ENCODE results near the gene RWDD4. TPM values are rescaled to one million over a fixed set of nuclear protein-coding genes. Genes with fewer than 3 reads are reported as not detected.

The RWDD4 gene
- total and polyA plus RNA-seq, 2 of the 4 experiments (the other 2 are of a cell fraction): 8.5 to 8.8 TPM

DNA sequence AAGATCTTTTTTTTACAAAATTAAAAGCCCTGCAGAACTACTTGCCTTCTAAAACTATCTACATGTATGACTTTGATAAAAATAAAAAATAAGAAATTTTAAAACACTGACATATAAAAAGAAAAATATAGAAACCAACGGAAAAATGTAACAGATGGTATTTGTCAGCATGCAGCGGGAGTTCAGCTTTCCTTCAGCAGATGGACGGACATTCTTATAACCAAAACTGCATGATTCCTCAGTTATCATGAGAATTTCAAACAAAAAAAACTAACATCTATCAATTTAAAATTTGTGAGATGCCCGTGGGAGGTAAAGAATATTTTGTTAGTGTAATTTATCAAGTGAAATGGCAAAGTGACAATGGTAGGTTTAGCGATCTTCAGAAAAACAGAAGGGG is 23.2 kb downstream of the RWDD4 start:
- Histone ChIP-seq H4K8ac (ENCODE audit: low read depth in 2 of 2, low read length in 2 of 2) (peak overlapping the region in 1 of 2 experiments; percentile 70; a peak in 1 of 4 replicates), H3K4me1 (ENCODE audit: control insufficient read depth, insufficient read depth, low read length) (peaks cover 20% of the 10 kb centered on the region), H2BK120ac (ENCODE audit: low read depth, low read length) (no peak overlapping the region), H3K9me3 (ENCODE audit: control insufficient read depth, insufficient read depth, low read length) (no peaks in the 10 kb centered on the region), H3K14ac (replicated peaks; ENCODE audit: low read depth, low read length) (no peak overlapping the region), H3K56ac (ENCODE audit: extremely low read depth, insufficient read depth, low read length) (no peak overlapping the region), H2BK15ac (ENCODE audit: low read depth, low read length) (no peak overlapping the region; the same call in 2 of the 3 replicates), H3K79me1 (ENCODE audit: low read depth in 1 of 2, low read length in 2 of 2) (no peaks in the 10 kb centered on the region), H4K91ac (ENCODE audit: insufficient read depth, low read depth, low read length) (no peak overlapping the region; the same call in 1 of the 2 replicates), H3K27ac (ENCODE audit: insufficient read depth, low read length) (peak overlapping the region; percentile 81; the same call in 1 of the 2 replicates), H2AK9ac (replicated peaks; ENCODE audit: low read depth, low read length, poor library complexity) (no peak overlapping the region), H2AK5ac (ENCODE audit: low read depth, low read length) (no peak overlapping the region), H3K27me3 (ENCODE audit: control insufficient read depth, insufficient read depth, low read length) (no peaks in the 10 kb centered on the region), H3K4me2 (ENCODE audit: low read depth, low read length) (no peak overlapping the region), H3K4me3 (ENCODE audit: insufficient read depth, low read depth, low read length) (no peak overlapping the region), H4K5ac (ENCODE audit: low read depth, low read length) (no peak overlapping the region), H3K4ac (ENCODE audit: low read depth, low read length) (no peak overlapping the region), H3K18ac (ENCODE audit: low read depth, low read length) (no peak overlapping the region; the same call in 1 of the 2 replicates), H2BK20ac (ENCODE audit: low read depth, low read length) (no peak overlapping the region), H2AFZ (replicated peaks; ENCODE audit: low read length, poor library complexity) (no peak overlapping the region), H3K23ac (ENCODE audit: low read depth, low read length) (no peak overlapping the region), H3K36me3 (ENCODE audit: control insufficient read depth, insufficient read depth, low read length) (no peaks in the 10 kb centered on the region), H3K9ac (ENCODE audit: low read depth, low read length) (no peak overlapping the region), H3K9me1 (ENCODE audit: insufficient read depth, low read length) (no peaks in the 10 kb centered on the region; the same call in none of the 2 replicates), H4K20me1 (ENCODE audit: insufficient read depth, low read length) (no peaks in the 10 kb centered on the region), H2BK5ac (ENCODE audit: low read depth, low read length, poor library complexity, severe bottlenecking) (no peak overlapping the region)
- dilution Hi-C loops (cut with HindIII; ENCODE audit: low sequenced_read_pairs, unreplicated experiment) (no loop called here), in situ Hi-C loops (cut with MboI; ENCODE audit: low sequenced_read_pairs) (no loop called here), intact Hi-C loops (cut with micrococcal nuclease) (loop anchor here (5.0 kb wide), 1 partner anchor 128 kb away; the partner anchor contains the start of gene ING2)
- ChIA-PET CTCF (interaction anchor here (0.6 kb wide), 1 partner anchor 138 kb away, joined by 3 read pairs; no protein-coding TSS in a partner anchor), POLR2A (ENCODE audit: unreplicated experiment) (no interaction called here)
- ATAC-seq (ENCODE audit: low read depth) (no peak), DNase-seq (no peak)
- TF ChIP-seq FOS (IDR thresholded peaks at IDR 0.05; ENCODE audit: low read depth, low read length) (no peak), MXI1 (IDR thresholded peaks at IDR 0.05; ENCODE audit: borderline replicate concordance, low read depth, low read length) (no peak), MAZ (IDR thresholded peaks at IDR 0.05; ENCODE audit: borderline replicate concordance, low read depth, low read length) (no peak), CHD1 (IDR thresholded peaks at IDR 0.05; ENCODE audit: low read depth, low read length) (no peak), POLR2A (IDR thresholded peaks at IDR 0.05; ENCODE audit: low read depth, low read length) (no peak), BHLHE40 (IDR thresholded peaks at IDR 0.05; ENCODE audit: low read depth, low read length) (no peak), RCOR1 (IDR thresholded peaks at IDR 0.05; ENCODE audit: insufficient replicate concordance, low read length) (no peak), MAFK (IDR thresholded peaks at IDR 0.05; ENCODE audit: low read depth, low read length) (no peak), ELK1 (IDR thresholded peaks at IDR 0.05; ENCODE audit: borderline replicate concordance, low read depth, low read length) (no peak), CEBPB (IDR thresholded peaks at IDR 0.05; ENCODE audit: low read depth, low read length) (no peak), NFE2L2 (IDR thresholded peaks at IDR 0.05; ENCODE audit: low read depth, low read length) (no peak), RAD21 (IDR thresholded peaks at IDR 0.05; ENCODE audit: low read length) (no peak), CTCF (conservative IDR thresholded peaks at IDR 0.05; ENCODE audit: low read depth, low read length) (no peak), SMC3 (IDR thresholded peaks at IDR 0.05; ENCODE audit: low read depth, low read length) (no peak), RFX5 (IDR thresholded peaks at IDR 0.05; ENCODE audit: low read depth, low read length) (no peak)
- TF ChIP-seq, protein P1, sequence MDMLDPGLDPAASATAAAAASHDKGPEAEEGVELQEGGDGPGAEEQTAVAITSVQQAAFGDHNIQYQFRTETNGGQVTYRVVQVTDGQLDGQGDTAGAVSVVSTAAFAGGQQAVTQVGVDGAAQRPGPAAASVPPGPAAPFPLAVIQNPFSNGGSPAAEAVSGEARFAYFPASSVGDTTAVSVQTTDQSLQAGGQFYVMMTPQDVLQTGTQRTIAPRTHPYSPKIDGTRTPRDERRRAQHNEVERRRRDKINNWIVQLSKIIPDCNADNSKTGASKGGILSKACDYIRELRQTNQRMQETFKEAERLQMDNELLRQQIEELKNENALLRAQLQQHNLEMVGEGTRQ (IDR thresholded peaks at IDR 0.05; ENCODE audit: low read depth, low read length): no peak
- 67% methylated on average over 1 of the region's 5 CpGs; no CpG with 5 or more reads in 1 of the 2 experiments for WGBS, 2 experiments (ENCODE audit: extremely low coverage in 2 of 2, insufficient read length in 1 of 2)
- BruUV-seq (replicated peaks): no TSS peak
